WTC11 (cell line): Measurements from ENCODE around the gene KCNK18.

ENCODE experiments used
- CTCF ChIP-seq: fragments of 200-600 bp; IDR thresholded peaks from 2 replicates; pipeline ENCODE4 v1.8.0; 2022; ENCODE audit warnings: antibody characterized with exemption
- KAT7 ChIP-seq: sonication (generic); formaldehyde crosslinking; IDR thresholded peaks from 2 replicates; pipeline ENCODE4 v1.8.1; 2023; ENCODE audit warnings: missing genetic modification reagents, mild to moderate bottlenecking, borderline replicate concordance
- MAX ChIP-seq: sonication (generic); formaldehyde crosslinking; IDR thresholded peaks from 2 replicates; pipeline ENCODE4 v1.8.0; 2022; ENCODE audit warnings: mild to moderate bottlenecking, missing genetic modification reagents
- TEAD4 ChIP-seq: sonication (generic); formaldehyde crosslinking; IDR thresholded peaks from 2 replicates; pipeline ENCODE4 v1.8.0; 2022; ENCODE audit warnings: mild to moderate bottlenecking, missing genetic modification reagents
- ZNF263 ChIP-seq: sonication (generic); formaldehyde crosslinking; IDR thresholded peaks from 2 replicates; pipeline ENCODE4 v1.8.1; 2022; ENCODE audit warnings: low read depth, mild to moderate bottlenecking, moderate library complexity, missing genetic modification reagents

- TF ChIP-seq ZNF263: no peak
- TF ChIP-seq CTCF: no peak
- no peak for TF ChIP-seq KAT7 (CRISPR knock-in tag)
- no peak for TF ChIP-seq TEAD4 (CRISPR knock-in tag)
- TF ChIP-seq MAX: no peak
These were observed at the start of gene KCNK18 for GRCh38 chr10:117197189-117197588.
